B cell (primary cell): ENCODE data around the gene GLIS1. TPM values are rescaled to one million over a fixed set of nuclear protein-coding genes. Genes with fewer than 3 reads are reported as not detected.

Experiments used
- ATAC-seq: fragments of 200-7000 bp; cut with Tn5 transposase; one replicate; pipeline ENCODE4 v1.10.0; 2021; ENCODE audit warnings: low read depth, mild to moderate bottlenecking, moderate number of reproducible peaks, moderate library complexity
- CTCF ChIA-PET: fragments of 350-600 bp; sonication (Branson Sonifier 250); formaldehyde crosslinking; loops from one replicate; lab custom pipeline; 2021; ENCODE audit warnings: antibody characterized with exemption, inconsistent platforms; lab: Charles Lee
- POLR2A ChIA-PET: fragments of 350-600 bp; sonication (Branson Sonifier 250); formaldehyde crosslinking; loops from one replicate; lab custom pipeline; 2021; ENCODE audit warnings: antibody characterized with exemption; lab: Charles Lee
- DNase-seq: peaks from one replicate; pipeline ENCODE4 v3.0.0; 2013
- H2AFZ ChIP-seq: 2 replicates; pipeline ENCODE4 v1.6.1; 2012; ENCODE audit warnings: mild to moderate bottlenecking, low read depth, low read length; ENCODE audit not compliant: insufficient read depth, poor library complexity, severe bottlenecking
- H3K27ac ChIP-seq, 2 donors: 1 replicate in 1 of 2; 2 replicates in 1 of 2; pipeline ENCODE4 v1.5.1; 2012 to 2013; ENCODE audit warnings: low read length in 2 of 2, mild to moderate bottlenecking in 2 of 2, moderate library complexity in 1 of 2
- H3K27me3 ChIP-seq, 4 experiments: fragments of 200-600 bp in 1 of 4; sonication (generic) in 1 of 4; replicated peaks in 1 of 4; 1 replicate in 2 of 4; 2 replicates in 2 of 4; pipeline versions ENCODE4 v1.6.1 to v1.7.0; 2013 to 2016; ENCODE audit warnings: low read length in 3 of 4, mild to moderate bottlenecking in 2 of 4, mixed read lengths in 1 of 4, moderate library complexity in 1 of 4; ENCODE audit not compliant: insufficient read depth in 4 of 4, control insufficient read depth in 3 of 4; ENCODE audit errors: control extremely low read depth in 1 of 4
- H3K36me3 ChIP-seq, 2 experiments: replicated peaks in 1 of 2; 1 replicate in 1 of 2; 2 replicates in 1 of 2; pipeline versions ENCODE4 v1.6.1 to v1.7.1; 2013; ENCODE audit warnings: low read length in 1 of 2; ENCODE audit not compliant: insufficient read depth in 2 of 2, control insufficient read depth in 1 of 2; ENCODE audit errors: control extremely low read depth in 1 of 2, extremely low read depth in 1 of 2
- H3K4me1 ChIP-seq, 2 donors: fragments of 200-600 bp in 1 of 2; sonication (generic) in 1 of 2; 1 replicate in 1 of 2; 2 replicates in 1 of 2; pipeline versions ENCODE4 v1.5.1 to v1.6.1; 2013 to 2017; ENCODE audit warnings: low read length in 2 of 2; ENCODE audit not compliant: control insufficient read depth in 2 of 2, insufficient read depth in 2 of 2
- H3K4me2 ChIP-seq: replicated peaks from 2 replicates; pipeline ENCODE3; 2012; ENCODE audit warnings: mild to moderate bottlenecking, low read depth, low read length; ENCODE audit not compliant: poor library complexity, severe bottlenecking
- H3K4me3 ChIP-seq, 5 experiments: fragments of 200-600 bp in 1 of 5; sonication (generic) in 1 of 5; 1 replicate in 3 of 5; 2 replicates in 2 of 5; pipeline versions ENCODE4 v1.5.1 to v1.7.0; 2011 to 2016; ENCODE audit warnings: low read length in 4 of 5, mild to moderate bottlenecking in 4 of 5, low read depth in 2 of 5, control low read depth in 1 of 5, moderate library complexity in 1 of 5; ENCODE audit not compliant: insufficient read depth in 1 of 5; ENCODE audit errors: control extremely low read depth in 1 of 5, extremely low read depth in 1 of 5
- H3K79me2 ChIP-seq: fragments of 200-600 bp; sonication (generic); one replicate; pipeline ENCODE4 v1.6.0; 2016; ENCODE audit warnings: low read length; ENCODE audit not compliant: control insufficient read depth, insufficient read depth
- H3K9ac ChIP-seq: fragments of 200-600 bp; sonication (generic); 2 replicates; pipeline ENCODE4 v1.6.1; 2017; ENCODE audit warnings: mild to moderate bottlenecking, low read length, moderate library complexity
- H3K9me3 ChIP-seq, 3 donors: one replicate each; pipeline versions ENCODE4 v1.6.1 to v1.7.1; 2013; ENCODE audit warnings: low read length in 2 of 3; ENCODE audit not compliant: control insufficient read depth in 2 of 3, insufficient read depth in 1 of 3; ENCODE audit errors: control extremely low read depth in 1 of 3
- H4K20me1 ChIP-seq: 2 replicates; pipeline ENCODE4 v1.6.0; 2012; ENCODE audit warnings: mild to moderate bottlenecking, low read length; ENCODE audit not compliant: insufficient read depth, control insufficient read depth, poor library complexity, severe bottlenecking
- H3K27ac Mint-ChIP-seq: one replicate; pipeline ENCODE4 v1.8.0; 2021; ENCODE audit warnings: mixed read lengths
- H3K27me3 Mint-ChIP-seq: one replicate; pipeline ENCODE4 v1.8.0; 2021; ENCODE audit warnings: mixed read lengths
- H3K4me1 Mint-ChIP-seq: one replicate; pipeline ENCODE4 v1.8.0; 2021; ENCODE audit warnings: mixed read lengths
- H3K4me3 Mint-ChIP-seq: one replicate; pipeline ENCODE4 v1.8.0; 2021; ENCODE audit warnings: mixed read lengths
- H3K9me3 Mint-ChIP-seq: one replicate; pipeline ENCODE4 v1.8.0; 2022; ENCODE audit warnings: mixed read lengths; ENCODE audit not compliant: insufficient read depth
- EZH2 ChIP-seq: IDR thresholded peaks from 2 replicates; pipeline ENCODE4 v1.6.1; 2012; ENCODE audit warnings: borderline replicate concordance, low read depth, mild to moderate bottlenecking, moderate library complexity, low read length; ENCODE audit not compliant: insufficient read depth, poor library complexity, severe bottlenecking
- WGBS: methylation state at CpG from one replicate; pipeline ENCODE4 v1.1.5; 2013; ENCODE audit warnings: missing lambda C conversion rate; ENCODE audit not compliant: insufficient coverage; 5-methylcytosine and 5-hydroxymethylcytosine counted together
- intact Hi-C: fragments of 100-400 bp; cut with micrococcal nuclease; formaldehyde crosslinking; loops from one replicate; pipeline ENCODE4 v1.10.0; 2022
- polyA plus RNA-seq: library from polyadenylated mRNA; depleted of rRNA; stranded (reverse); fragments of >200 nt; gene quantifications from 2 replicates; pipeline ENCODE4 v1.2.3, GENCODE V29; 2012
- total RNA-seq, 2 donors: library from RNA; stranded (reverse); fragments of 120-200 nt in 1 of 2; gene quantifications; 1 replicate in 1 of 2; 2 replicates in 1 of 2; pipeline versions ENCODE4 v1.2.3 to v1.2.4, GENCODE V29; 2013 to 2022
- TF ChIP-seq, protein P1 (sequence below): fragments of 200-600 bp; IDR thresholded peaks from one replicate; pipeline ENCODE4 v1.8.0; 2022; ENCODE audit warnings: antibody characterized with exemption, mild to moderate bottlenecking

Gene GLIS1
- total and polyA plus RNA-seq, 2 donors (not counting 1 experiment from before 2014, with no cell fraction given): not detected

DNA sequence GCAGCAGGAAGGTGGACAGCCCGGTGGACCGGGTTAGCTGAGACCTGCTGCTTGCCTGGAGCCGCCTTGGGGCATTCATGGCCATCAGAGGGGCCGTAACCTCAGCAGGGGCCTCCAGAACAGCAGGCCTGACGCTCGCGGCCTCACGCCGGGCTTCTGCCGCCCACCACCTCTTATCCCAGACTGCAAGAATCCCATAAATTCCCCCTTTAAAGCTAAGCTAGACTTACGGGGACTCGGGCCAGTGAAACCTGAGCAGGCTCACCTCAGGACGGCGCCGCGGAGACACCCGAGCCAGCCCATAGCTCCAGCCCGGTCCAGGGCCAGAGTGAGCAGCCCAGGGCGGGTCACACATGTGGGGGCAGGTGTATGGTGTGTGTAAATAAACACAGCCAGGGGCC is 132.3 kb downstream of the GLIS1 start:
- Mint-ChIP-seq H3K9me3 (peaks cover 2% of the 10 kb centered on the region), H3K27ac (no peak overlapping the region), H3K4me1 (no peaks in the 10 kb centered on the region), H3K27me3 (no peaks in the 10 kb centered on the region), H3K4me3 (no peak overlapping the region)
- Histone ChIP-seq H3K9me3 (peaks cover 0 to 15% (median 6%) of the 10 kb centered on the region in 3 donors), H3K4me1 (no peaks in the 10 kb centered on the region), H3K27ac (no peak overlapping the region), H3K79me2 (no peaks in the 10 kb centered on the region), H3K4me3 (no peak overlapping the region), H3K9ac (no peak overlapping the region), H3K36me3 (no peaks in the 10 kb centered on the region), H3K4me2 (no peak overlapping the region), H4K20me1 (no peaks in the 10 kb centered on the region), H3K27me3 (peaks cover 0 to 2% (median 0%) of the 10 kb centered on the region in 4 experiments), H2AFZ (no peak overlapping the region)
- CTCF ChIA-PET: no interaction called here
- intact Hi-C loops: no loop called here
- no peak for DNase-seq
- POLR2A ChIA-PET: no interaction called here
- ATAC-seq: no peak
- 89% methylated on average over 10 of the region's 19 CpGs for WGBS
- TF ChIP-seq, protein P1, sequence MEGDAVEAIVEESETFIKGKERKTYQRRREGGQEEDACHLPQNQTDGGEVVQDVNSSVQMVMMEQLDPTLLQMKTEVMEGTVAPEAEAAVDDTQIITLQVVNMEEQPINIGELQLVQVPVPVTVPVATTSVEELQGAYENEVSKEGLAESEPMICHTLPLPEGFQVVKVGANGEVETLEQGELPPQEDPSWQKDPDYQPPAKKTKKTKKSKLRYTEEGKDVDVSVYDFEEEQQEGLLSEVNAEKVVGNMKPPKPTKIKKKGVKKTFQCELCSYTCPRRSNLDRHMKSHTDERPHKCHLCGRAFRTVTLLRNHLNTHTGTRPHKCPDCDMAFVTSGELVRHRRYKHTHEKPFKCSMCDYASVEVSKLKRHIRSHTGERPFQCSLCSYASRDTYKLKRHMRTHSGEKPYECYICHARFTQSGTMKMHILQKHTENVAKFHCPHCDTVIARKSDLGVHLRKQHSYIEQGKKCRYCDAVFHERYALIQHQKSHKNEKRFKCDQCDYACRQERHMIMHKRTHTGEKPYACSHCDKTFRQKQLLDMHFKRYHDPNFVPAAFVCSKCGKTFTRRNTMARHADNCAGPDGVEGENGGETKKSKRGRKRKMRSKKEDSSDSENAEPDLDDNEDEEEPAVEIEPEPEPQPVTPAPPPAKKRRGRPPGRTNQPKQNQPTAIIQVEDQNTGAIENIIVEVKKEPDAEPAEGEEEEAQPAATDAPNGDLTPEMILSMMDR: no peak
- no peak for TF ChIP-seq EZH2

DNA sequence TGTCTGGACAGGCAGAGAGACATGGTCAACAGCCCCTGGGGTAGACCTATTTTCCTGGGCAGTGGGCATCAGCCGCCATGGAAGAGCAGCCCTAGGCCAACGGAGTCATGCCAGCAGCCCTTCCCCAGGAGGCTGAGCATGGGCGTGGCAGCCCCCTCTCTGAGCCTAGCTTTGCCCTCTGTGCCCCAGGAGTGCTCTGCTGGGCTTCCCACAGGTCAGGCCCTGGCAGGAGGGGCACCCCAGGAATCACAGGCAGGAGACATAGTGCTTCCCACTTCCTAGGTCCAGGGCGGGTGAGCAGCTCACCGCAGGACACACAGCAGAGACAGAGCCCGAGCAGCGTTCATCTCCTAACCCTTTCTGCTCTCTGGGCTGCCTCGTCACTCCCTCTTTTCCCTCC is 132.8 kb downstream of the GLIS1 start:
- H3K27ac Mint-ChIP-seq: no peak overlapping the region
- H3K79me2 ChIP-seq: no peaks in the 10 kb centered on the region
- H3K9me3 Mint-ChIP-seq: peaks cover 2% of the 10 kb centered on the region
- POLR2A ChIA-PET: no interaction called here
- TF ChIP-seq, protein P1: no peak
- no peak for TF ChIP-seq EZH2
- H2AFZ ChIP-seq: no peak overlapping the region
- no peak overlapping the region for H3K4me3 ChIP-seq
- no peaks in the 10 kb centered on the region for H3K4me1 ChIP-seq
- peaks cover 0 to 2% (median 0%) of the 10 kb centered on the region in 4 experiments for H3K27me3 ChIP-seq
- no peak overlapping the region for H3K4me3 Mint-ChIP-seq
- WGBS: 88% methylated on average over 8 of the region's 8 CpGs
- H3K9me3 ChIP-seq: peaks cover 0 to 12% (median 4%) of the 10 kb centered on the region in 3 donors
- CTCF ChIA-PET: no interaction called here
- H3K36me3 ChIP-seq: no peaks in the 10 kb centered on the region
- H3K27me3 Mint-ChIP-seq: no peaks in the 10 kb centered on the region
- H3K4me1 Mint-ChIP-seq: no peaks in the 10 kb centered on the region
- no peak overlapping the region for H3K27ac ChIP-seq
- intact Hi-C loops: no loop called here
- ATAC-seq (no peak), DNase-seq (no peak)
- H3K4me2 ChIP-seq: no peak overlapping the region
- H3K9ac ChIP-seq: no peak overlapping the region
- no peaks in the 10 kb centered on the region for H4K20me1 ChIP-seq
